Upper lobe of left lung (tissue), 6 donors: Measurements from ENCODE around the gene TNNC2. TPM values are rescaled to one million over a fixed set of nuclear protein-coding genes. Genes with fewer than 3 reads are reported as not detected.

Source experiments
- ATAC-seq, 2 donors: fragments of 200-7000 bp; cut with Tn5 transposase; one replicate each; pipeline ENCODE4 v1.9.1; 2022; ENCODE audit warnings: mild to moderate bottlenecking in 2 of 2, moderate library complexity in 2 of 2; ENCODE audit not compliant: low FRiP score in 2 of 2
- DNase-seq, 2 donors: peaks; one replicate each; pipeline ENCODE4 v3.0.0-alpha.2; 2019 to 2020
- H3K27ac ChIP-seq, 4 donors: fragments of 200-600 bp; sonication (generic); one replicate each; pipeline ENCODE4 v1.5.1; 2016 to 2019
- H3K27me3 ChIP-seq, 4 donors: fragments of 200-600 bp; sonication (generic); one replicate each; pipeline ENCODE4 v1.5.1; 2017 to 2019
- H3K36me3 ChIP-seq, 4 donors: fragments of 200-600 bp; sonication (generic); one replicate each; pipeline ENCODE4 v1.5.1; 2016 to 2019
- H3K4me1 ChIP-seq, 4 donors: fragments of 200-600 bp; sonication (generic); one replicate each; pipeline ENCODE4 v1.5.1; 2018 to 2019
- H3K4me3 ChIP-seq, 4 donors: fragments of 200-600 bp; sonication (generic); one replicate each; pipeline ENCODE4 v1.5.1; 2017 to 2019; ENCODE audit warnings: mild to moderate bottlenecking in 2 of 4, moderate library complexity in 1 of 4
- H3K9me3 ChIP-seq, 4 donors: fragments of 200-600 bp; sonication (generic); one replicate each; pipeline ENCODE4 v1.5.1; 2018 to 2019
- EP300 ChIP-seq, 4 donors: sonication (generic); formaldehyde crosslinking; IDR thresholded peaks; one replicate each; pipeline ENCODE4 v1.5.1; 2017; ENCODE audit warnings: antibody characterized with exemption in 4 of 4, control low read depth in 2 of 4
- POLR2A ChIP-seq, 4 donors: fragments of 450-650 bp; IDR thresholded peaks; one replicate each; pipeline ENCODE4 v1.5.1; 2016 to 2017; ENCODE audit warnings: antibody characterized with exemption in 4 of 4, mild to moderate bottlenecking in 2 of 4
- POLR2AphosphoS5 ChIP-seq, 2 donors: sonication (generic); formaldehyde crosslinking; IDR thresholded peaks; one replicate each; pipeline ENCODE4 v1.5.1; 2017; ENCODE audit warnings: antibody characterized with exemption in 2 of 2
- WGBS, 2 donors: methylation state at CpG; one replicate each; pipeline ENCODE4 v1.1.5; 2017 to 2018; 5-methylcytosine and 5-hydroxymethylcytosine counted together
- total RNA-seq, 6 donors: library from RNA; depleted of rRNA in 4 of 6; stranded (reverse); fragments of >200 nt in 4 of 6; gene quantifications; one replicate each; pipeline versions ENCODE4 v1.1.0 to v1.2.1, GENCODE V29; 2016 to 2021
- TF ChIP-seq, protein P1 (sequence below), 6 experiments: fragments of 450-650 bp in 4 of 6; fragments of 200-600 bp in 2 of 6; sonication (generic) in 2 of 6; IDR thresholded peaks; one replicate each; pipeline ENCODE4 v1.5.1; 2016 to 2019; ENCODE audit warnings: antibody characterized with exemption in 6 of 6
- donor health status: DM: no; HTN: no; CAD: no; lungs with moderate emphysema.
- donor health status: DM: no; HTN: yes; CAD: no; lungs with severe emphysema.

Gene TNNC2
- total RNA-seq, 6 donors from 2014 or later: 0.37 to 1.1 (median 0.80) TPM; not detected in 3

DNA sequence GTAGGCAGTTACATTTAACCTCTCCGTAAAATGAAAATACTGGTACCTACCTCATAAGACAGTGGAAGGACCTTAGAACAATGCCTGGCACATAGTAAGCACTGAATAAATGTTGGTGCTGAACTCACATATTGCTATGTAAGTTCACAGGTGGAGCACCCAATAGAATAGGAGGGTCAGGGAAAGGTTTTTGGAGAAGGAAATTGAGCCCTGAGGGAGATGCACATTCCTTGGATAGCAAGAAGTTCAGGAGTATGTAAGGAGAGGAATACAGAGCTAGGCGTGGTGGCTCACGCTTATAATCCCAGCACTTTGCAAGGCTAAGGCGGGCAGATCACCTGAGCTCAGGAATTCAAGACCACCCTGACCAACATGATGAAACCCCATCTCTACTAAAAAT, 7.6 kb downstream of the TNNC2 start:
- peaks cover 7 to 25% (median 22%) of the 10 kb centered on the region in 4 donors for H3K4me1 ChIP-seq
- peaks cover 0 to 23% (median 10%) of the 10 kb centered on the region in 4 donors for H3K27me3 ChIP-seq
- TF ChIP-seq, protein P1, sequence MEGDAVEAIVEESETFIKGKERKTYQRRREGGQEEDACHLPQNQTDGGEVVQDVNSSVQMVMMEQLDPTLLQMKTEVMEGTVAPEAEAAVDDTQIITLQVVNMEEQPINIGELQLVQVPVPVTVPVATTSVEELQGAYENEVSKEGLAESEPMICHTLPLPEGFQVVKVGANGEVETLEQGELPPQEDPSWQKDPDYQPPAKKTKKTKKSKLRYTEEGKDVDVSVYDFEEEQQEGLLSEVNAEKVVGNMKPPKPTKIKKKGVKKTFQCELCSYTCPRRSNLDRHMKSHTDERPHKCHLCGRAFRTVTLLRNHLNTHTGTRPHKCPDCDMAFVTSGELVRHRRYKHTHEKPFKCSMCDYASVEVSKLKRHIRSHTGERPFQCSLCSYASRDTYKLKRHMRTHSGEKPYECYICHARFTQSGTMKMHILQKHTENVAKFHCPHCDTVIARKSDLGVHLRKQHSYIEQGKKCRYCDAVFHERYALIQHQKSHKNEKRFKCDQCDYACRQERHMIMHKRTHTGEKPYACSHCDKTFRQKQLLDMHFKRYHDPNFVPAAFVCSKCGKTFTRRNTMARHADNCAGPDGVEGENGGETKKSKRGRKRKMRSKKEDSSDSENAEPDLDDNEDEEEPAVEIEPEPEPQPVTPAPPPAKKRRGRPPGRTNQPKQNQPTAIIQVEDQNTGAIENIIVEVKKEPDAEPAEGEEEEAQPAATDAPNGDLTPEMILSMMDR (IDR thresholded peaks at IDR 0.05): no peak
- TF ChIP-seq POLR2A (IDR thresholded peaks at IDR 0.05) (no peak), EP300 (IDR thresholded peaks at IDR 0.05) (no peak), POLR2AphosphoS5 (IDR thresholded peaks at IDR 0.05) (no peak)
- DNase-seq (no peak), ATAC-seq (no peak)
- WGBS, 2 donors: 96 to 100% methylated on average over 4 of the region's 4 CpGs
- H3K9me3 ChIP-seq: no peaks in the 10 kb centered on the region
- no peaks in the 10 kb centered on the region for H3K36me3 ChIP-seq
- H3K27ac ChIP-seq: no peak overlapping the region
- H3K4me3 ChIP-seq: no peak overlapping the region

DNA sequence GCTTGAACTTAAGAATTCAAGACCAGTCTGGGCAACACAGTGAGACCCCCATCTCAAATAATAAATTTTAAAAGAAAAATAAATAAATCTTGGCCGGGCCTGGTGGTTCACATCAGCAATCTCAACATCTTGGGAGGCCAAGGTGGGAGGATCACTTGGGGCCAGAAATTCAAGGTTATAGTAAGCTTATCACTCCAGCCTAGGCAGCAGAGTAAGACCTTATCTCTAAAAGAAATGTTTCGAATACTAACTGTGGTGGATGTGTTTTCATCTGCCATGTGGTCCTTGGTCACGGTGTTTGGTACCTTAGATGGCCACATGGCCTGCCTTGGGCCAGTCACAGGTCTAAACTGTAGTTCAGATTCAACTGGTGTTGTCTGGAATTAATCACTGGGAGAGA, 8.9 kb downstream of the TNNC2 start:
- peaks cover under 1 to 15% (median 14%) of the 10 kb centered on the region in 4 donors for H3K4me1 ChIP-seq
- H3K9me3 ChIP-seq: no peaks in the 10 kb centered on the region
- DNase-seq (no peak), ATAC-seq (no peak)
- peaks cover 0 to 14% (median 4%) of the 10 kb centered on the region in 4 donors for H3K27me3 ChIP-seq
- WGBS, 2 donors: 70 to 77% methylated on average over 3 of the region's 3 CpGs
- H3K4me3 ChIP-seq: no peak overlapping the region
- H3K27ac ChIP-seq: peak overlapping the region in 3 of 4 donors; percentile 3 to 53 (median 19)
- H3K36me3 ChIP-seq: no peaks in the 10 kb centered on the region
- TF ChIP-seq, protein P1 (IDR thresholded peaks at IDR 0.05): no peak
- TF ChIP-seq POLR2AphosphoS5 (IDR thresholded peaks at IDR 0.05) (no peak), POLR2A (IDR thresholded peaks at IDR 0.05) (no peak), EP300 (IDR thresholded peaks at IDR 0.05) (no peak)

DNA sequence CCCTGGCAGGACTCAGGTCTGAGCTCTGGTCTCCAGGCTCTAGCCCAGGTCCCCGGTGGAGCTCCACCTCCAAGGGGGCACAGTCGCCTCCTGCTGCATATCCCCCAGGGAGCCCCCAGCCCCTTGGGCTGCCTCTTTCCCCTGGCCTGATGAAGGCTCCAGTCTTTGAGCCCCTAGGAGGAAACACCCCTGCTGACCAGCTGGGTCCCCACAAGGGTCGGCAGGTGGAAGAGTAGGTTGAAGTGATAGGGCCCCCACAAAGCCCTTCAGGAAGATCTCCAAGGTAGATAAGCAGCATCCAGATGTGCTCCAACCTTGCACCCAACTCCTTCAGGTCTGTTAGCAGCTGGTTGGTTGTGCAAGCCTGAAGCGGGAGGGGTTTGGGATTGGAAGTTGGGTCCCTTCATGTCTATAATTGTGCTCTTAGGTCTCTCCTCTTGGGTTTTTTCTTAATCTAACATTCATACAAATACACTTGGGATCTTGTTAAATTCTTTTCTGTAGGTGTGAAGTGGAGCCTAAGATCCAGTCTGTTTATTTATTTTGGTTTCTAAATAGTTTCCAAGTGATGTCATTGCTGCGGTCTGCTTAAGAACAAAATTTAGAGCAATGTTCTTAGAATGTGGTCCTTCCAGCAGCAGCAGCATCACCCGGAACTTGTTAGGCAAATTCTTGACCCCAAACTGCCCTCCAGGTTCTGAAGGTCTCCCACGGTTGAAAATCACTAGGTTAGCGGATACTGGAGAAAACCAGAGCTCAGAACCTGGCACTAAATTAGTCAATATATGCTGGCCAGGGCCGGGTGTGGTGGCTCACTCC, 9.5 kb downstream of the TNNC2 start:
- H3K27ac ChIP-seq: peak overlapping the region; percentile 42 to 61 (median 52)
- H3K4me3 ChIP-seq: no peak overlapping the region
- TF ChIP-seq POLR2AphosphoS5 (IDR thresholded peaks at IDR 0.05) (no peak), EP300 (IDR thresholded peaks at IDR 0.05) (peak in 1 of 4 donors; percentile 27)
- WGBS, 2 donors: 32 to 50% methylated on average over 6 to 9 of the region's 9 CpGs
- H3K4me1 ChIP-seq: peaks cover 7 to 15% (median 13%) of the 10 kb centered on the region in 4 donors
- DNase-seq: peak in 1 of 2 donors; percentile 38
- H3K27me3 ChIP-seq: peaks cover 0 to 8% (median under 1%) of the 10 kb centered on the region in 4 donors
- no peaks in the 10 kb centered on the region for H3K9me3 ChIP-seq
- ATAC-seq: peak; percentile 57 to 76
- no peaks in the 10 kb centered on the region for H3K36me3 ChIP-seq

DNA sequence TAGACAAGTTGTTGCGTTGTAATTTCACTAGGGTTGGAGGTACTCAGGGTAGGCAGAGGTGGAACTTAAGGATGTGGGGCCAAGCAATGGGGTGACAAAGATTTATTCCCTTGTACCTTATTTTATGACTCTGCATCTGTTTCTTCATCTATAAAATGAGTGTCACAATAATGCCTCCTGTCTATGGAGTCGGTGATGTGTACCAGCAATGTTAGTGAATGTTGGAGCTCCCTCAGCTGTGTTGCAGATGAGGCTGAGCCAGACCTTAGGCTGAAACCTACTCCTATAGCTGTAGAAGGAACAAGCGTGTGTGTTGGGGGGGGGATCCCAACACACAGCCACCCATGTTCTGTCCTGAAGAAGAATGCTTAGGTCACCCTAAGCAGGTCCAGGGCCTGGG, 10.2 kb downstream of the TNNC2 start:
- no peaks in the 10 kb centered on the region for H3K9me3 ChIP-seq
- TF ChIP-seq, protein P1 (IDR thresholded peaks at IDR 0.05): no peak
- no peak for TF ChIP-seq EP300 (IDR thresholded peaks at IDR 0.05)
- TF ChIP-seq POLR2AphosphoS5 (IDR thresholded peaks at IDR 0.05): no peak
- TF ChIP-seq POLR2A (IDR thresholded peaks at IDR 0.05): no peak
- 91 to 97% methylated on average over 3 of the region's 3 CpGs for WGBS, 2 donors
- peak overlapping the region; percentile 42 to 61 (median 52) for H3K27ac ChIP-seq
- H3K36me3 ChIP-seq: no peaks in the 10 kb centered on the region
- peaks cover 0 to 1% (median 0%) of the 10 kb centered on the region in 4 donors for H3K27me3 ChIP-seq
- no peak overlapping the region for H3K4me3 ChIP-seq
- H3K4me1 ChIP-seq: peaks cover 10 to 17% (median 15%) of the 10 kb centered on the region in 4 donors
- DNase-seq (no peak), ATAC-seq (no peak)

DNA sequence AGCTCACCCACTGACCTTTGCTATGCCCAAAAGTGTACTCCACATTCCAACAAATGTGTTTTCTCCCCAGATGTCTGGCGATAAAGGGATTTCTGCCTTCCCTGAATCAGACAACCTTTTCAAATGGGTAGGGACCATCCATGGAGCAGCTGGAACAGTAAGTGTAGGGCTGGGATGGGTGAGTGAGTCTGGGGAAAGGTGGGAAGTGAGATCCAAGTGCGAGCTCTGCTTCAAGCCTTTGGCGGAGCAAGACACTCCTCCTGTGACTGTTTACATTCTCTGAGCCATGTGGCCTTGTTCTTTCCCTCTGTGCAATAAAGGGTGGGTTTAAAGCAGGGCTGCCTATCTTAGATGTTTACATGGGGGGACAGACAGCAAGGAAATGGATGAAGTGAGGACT, 12.8 kb downstream of the TNNC2 start:
- peaks cover 17 to 23% (median 21%) of the 10 kb centered on the region in 4 donors for H3K36me3 ChIP-seq
- ATAC-seq (no peak), DNase-seq (no peak)
- H3K9me3 ChIP-seq: no peaks in the 10 kb centered on the region
- H3K4me1 ChIP-seq: peaks cover 13 to 21% (median 17%) of the 10 kb centered on the region in 4 donors
- no peak overlapping the region for H3K4me3 ChIP-seq
- TF ChIP-seq POLR2AphosphoS5 (IDR thresholded peaks at IDR 0.05) (no peak), POLR2A (IDR thresholded peaks at IDR 0.05) (no peak), EP300 (IDR thresholded peaks at IDR 0.05) (no peak)
- TF ChIP-seq, protein P1 (IDR thresholded peaks at IDR 0.05): no peak
- H3K27me3 ChIP-seq: no peaks in the 10 kb centered on the region
- no peak overlapping the region for H3K27ac ChIP-seq
- WGBS, 2 donors: 83 to 89% methylated on average over 3 of the region's 3 CpGs
